Effector CD4-positive, alpha-beta T cell (primary cell): ENCODE data around the gene MAN1C1.
"Not testable (repeated sequence)": the region's sequence is repeated elsewhere in the genome, so short reads cannot be mapped to it uniquely, and the experiment has no call there.

ENCODE experiments used
- DNase-seq: peaks from one replicate; pipeline ENCODE4 v3.0.0-alpha.2; 2020

The MAN1C1 gene

DNA sequence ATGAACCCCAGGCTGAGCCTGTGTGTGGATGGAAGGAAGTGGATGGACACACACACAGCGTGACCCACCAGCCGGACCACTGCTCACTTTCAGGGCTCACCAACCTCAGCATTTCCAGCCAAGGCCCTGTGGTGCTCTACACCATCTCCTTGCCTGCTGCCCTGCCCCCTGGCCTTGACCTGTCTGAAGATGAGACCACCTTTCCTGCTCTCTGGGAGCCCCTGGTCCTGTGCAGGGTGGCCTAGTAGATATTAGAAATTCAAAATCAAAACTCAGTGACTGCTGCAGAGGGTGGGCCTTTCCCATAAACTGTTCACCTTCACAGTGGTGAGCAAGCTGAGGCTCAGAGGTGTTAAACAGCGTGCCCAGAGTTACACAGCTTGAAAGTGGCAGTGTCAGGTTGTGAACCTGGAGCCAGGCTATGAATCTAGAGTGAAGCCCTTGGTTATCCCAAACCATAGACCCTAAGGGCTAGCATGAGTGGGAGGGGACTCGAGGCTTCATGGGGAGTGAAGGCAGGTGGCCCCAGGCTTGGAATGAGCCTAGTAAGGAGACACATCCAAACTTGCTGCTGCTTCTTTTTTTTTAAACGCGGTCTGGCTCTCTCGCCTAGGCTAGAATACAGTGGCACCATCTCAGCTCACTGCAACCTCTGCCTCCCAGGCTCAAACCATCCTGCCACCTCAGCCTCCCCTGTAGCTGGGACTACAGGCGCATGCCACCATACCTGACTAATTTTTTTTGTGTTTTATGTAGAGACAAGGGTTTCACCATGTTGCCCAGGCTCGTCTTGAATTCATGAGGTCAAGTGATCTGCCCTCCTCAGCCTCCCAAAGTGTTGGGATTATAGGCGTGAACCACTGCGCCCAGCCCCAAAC is 41.5 kb downstream of the MAN1C1 start:
- no peak for DNase-seq

DNA sequence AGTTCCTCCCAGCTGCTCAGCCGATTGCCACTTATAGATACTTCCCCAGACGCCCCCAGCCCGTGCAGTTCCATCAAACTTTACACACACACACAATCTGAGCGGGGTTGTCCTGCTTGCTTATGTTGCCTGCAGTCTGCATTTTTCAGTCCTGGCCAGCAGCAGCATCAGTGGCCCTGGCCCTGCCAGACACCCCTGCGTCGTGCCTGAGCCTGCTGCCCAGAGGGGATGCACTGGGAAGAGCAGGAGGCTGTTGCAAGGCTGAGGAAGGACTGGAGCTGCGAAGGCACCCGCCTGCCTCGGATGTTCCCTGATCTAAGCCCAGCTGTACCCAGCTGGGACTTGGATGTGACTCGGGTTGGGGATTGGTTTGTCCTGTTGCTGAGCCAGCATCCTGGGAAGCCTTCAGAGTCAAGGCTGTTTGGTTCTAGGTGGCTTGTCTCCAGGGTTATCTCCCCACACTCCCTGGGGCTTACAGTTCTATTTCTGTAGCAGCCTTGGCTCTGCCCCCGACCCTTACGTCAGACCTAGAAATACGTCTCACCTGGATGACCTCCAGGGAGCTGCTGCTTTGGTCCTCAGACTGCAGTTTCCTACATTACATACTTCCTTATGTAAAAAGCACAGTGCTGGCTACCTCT is 42.3 kb downstream of the MAN1C1 start:
- DNase-seq: no peak

GRCh38 chr1:25661043-25661815 is 44.6 kb downstream of the MAN1C1 start:
- no peak for DNase-seq

- no peak for DNase-seq
Observed at GRCh38 chr1:25662061-25662460, 45.5 kb downstream of the MAN1C1 start.

DNA sequence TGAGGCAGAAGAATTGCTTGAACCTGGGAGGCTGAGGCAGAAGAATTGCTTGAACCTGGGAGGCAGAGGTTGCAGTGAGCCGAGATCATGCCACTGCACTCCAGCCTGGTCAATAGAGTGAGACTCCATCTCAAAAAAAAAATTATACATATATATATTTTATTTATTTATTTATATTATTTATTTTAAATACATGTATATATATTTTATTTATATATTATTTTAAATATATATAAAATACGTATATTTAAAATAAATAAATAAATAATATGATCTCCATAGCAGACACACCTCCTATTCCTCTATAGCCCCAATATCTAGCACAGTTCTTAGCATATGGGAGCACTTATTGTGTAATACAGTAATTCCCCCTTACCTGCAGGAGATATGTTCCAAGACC is 46.4 kb downstream of the MAN1C1 start:
- DNase-seq: not testable (repeated sequence)

DNA sequence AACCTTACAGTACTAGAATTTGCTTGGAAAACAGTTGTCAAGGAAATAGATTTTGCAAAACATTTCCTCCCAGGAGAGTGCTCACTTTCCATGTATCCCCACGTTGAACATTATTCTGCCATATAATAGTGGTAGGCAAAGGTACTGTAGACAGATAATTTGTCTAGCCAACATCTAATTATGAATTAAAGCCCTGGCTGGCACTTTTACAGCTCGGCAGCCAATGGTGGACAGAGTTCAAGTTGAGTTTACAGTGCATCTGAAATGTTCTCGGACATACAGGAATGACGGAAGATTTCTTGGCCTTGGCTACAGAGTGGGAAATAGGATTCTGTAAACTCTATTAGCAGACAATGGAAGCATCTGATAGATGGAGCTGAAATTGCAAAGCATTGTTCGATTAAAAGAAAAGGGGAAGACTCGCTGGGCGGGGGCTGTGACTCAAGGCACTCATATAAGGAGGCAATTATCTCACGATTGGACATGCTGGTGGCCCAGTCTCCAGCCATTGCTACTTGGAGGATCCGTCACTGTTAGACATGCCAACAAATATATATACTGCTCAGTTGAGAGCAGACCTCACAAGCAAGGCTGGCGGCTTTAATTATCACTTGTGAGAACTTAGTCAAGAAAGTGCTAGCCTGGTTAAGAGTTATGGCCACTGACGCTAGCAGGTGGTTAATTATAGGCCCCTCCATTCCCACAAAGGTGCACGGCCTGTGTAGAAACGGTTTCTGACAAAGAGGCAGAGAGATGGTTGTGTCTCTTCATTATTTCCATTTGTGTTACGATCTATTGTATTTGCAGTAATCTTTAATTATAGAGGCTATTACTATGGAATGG is 48.0 kb downstream of the MAN1C1 start:
- no peak for DNase-seq

DNA sequence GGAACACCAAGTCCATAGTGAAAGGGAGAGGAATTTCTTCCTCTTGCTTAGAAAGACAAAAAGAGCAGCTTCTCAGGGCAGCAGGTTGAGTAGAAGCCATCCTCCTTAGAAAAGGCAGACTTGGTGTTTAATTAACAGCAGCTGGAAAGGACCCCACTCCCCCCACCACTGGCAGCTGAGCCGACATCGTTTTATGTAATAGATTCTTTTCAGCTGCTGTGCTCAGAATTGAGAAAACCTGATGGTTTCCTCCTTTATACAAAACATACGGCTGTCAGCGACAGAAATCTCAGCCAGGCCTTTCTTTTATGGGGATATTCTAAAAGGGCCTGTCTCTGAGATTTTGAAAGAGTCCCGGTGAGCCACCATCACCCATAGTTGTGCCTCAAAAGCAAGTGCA is 49.9 kb downstream of the MAN1C1 start:
- DNase-seq: no peak

DNA sequence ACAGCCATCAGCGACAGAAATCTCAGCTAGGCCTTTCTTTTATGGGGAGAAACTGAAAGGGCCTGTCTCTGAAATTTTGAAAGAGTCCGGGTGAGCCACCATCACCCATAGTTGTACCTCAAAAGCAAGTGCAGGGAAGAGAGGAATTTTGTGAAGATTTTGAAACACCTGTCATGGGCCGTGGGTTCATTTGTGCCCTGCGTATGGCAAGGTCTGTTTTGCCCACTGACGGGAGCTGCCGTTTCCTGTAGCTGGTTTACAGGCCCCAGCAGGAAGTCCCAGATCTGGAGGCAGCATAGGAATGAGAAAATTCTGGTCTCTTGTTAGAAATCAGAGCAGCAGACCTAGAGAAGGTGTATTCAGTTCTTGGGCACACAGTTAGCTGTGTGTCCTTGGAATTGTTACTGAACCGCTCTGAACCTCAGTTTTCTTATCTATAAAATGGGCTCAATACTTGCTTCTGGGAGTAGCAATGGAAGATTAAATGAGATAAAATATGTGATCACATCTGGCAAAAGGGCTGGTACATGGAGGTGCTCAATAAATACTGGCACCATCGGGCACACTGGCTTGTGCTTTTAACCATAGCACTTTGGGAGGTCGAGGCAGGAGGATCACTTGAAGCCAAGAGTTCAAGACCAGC is 52.5 kb downstream of the MAN1C1 start:
- no peak for DNase-seq

- DNase-seq: no peak
Observed at GRCh38 chr1:25669781-25670567, 53.4 kb downstream of the MAN1C1 start.

DNA sequence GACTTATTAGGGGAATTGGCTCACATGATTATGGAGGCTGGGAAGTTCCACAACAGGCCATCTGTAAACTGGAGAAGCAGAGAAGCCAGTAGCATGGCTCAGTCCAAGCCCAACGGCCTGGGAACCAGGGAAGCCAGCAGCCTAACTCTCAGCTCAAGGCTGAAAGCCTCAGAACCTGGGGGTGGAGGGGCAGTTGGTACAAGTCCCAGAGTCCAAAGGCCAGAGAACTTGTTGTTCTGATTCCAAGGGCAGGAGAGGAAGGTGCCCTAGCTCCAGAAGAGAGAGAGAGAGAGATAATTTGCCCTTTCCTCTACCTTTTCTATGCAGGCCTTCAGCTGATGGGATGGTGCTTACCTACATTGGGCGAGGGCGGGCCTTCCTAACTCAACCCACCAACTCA is 55.3 kb downstream of the MAN1C1 start:
- DNase-seq: no peak

DNA sequence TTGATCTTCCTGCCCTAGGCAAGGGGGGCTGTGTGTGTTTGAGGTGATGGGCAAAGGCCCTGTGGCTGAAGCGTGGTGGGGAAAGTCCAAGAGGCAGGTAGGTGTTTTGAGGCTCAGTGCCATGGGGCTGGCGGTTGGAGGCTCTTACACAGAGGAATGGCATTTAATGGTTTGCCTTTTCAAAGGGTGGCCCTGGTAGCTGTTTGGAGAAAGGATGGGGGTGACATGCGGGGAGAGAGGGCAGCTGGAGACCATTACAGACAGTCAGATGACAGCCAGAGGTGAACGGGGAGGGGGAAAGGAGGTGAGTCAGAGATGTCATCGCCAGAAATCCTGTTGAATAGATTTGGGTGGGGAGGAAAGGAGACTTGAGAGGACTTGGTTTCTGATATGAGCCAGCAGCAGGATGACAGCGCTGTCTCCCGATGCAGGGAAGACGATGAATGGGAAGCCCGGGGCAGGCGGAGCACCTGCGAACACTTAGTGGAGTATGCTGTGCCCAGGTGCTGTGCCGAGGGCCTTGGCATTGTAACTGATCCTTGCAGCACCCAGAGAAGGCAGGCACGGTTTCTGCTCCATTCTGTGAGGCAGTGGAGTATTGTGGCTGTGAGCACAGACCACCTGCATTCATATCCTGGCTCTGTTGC is 56.3 kb downstream of the MAN1C1 start:
- DNase-seq: no peak

DNA sequence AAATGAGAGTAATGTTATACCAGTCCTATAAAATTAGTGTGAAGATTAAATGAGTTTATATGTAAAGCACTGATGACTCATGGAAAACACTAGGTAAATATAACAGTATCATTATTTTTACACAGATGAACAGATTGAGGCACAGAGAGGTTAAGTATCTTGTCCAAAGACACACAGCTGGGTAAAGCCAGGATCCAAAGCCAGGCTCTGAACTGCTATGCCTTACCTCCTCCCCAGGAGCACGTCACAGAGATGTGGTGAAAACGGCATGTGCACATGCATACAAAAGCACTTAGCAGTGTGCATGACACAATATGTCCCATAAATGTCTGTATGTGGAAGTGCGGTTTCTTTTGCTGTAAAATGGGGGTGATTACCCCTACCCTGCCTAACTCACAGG is 56.9 kb downstream of the MAN1C1 start:
- no peak for DNase-seq

- DNase-seq: no peak
Observed at GRCh38 chr1:25673962-25674806, 57.6 kb downstream of the MAN1C1 start.

GRCh38 chr1:25674807-25675084 is 58.2 kb downstream of the MAN1C1 start:
- no peak for DNase-seq

GRCh38 chr1:25675729-25676476 is 59.3 kb downstream of the MAN1C1 start:
- peak; percentile 53 for DNase-seq

GRCh38 chr1:25676488-25676887 is 59.9 kb downstream of the MAN1C1 start:
- DNase-seq: no peak

DNA sequence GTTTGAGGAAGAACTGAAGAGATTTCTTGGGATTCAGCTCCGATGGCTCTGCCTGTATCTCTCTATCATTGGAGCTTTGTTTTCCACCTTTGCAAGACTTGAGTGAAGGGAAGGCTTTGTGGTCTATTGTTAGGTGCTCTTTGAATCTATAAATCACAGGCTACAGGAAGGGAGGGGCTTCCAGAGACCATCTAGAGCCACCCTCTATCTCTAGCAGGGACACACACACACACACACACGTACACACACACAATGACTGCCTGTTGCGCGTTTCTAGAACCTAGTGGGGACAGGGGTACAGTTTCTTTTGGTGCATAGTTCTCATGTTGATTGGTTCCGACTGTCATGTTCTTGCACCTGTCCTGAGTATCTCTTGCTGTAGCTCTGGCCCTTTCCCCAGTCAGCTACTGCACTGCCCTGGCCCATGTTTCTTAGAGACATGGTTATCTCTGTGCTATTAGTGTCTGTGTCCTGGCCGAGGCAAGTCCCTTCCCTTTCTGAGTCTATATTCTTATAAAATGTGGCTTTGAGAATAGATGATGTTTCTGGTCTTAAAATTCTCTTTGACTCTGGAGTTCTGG is 60.7 kb downstream of the MAN1C1 start:
- peak; percentile 18 for DNase-seq

GRCh38 chr1:25679171-25679570 is 62.6 kb downstream of the MAN1C1 start:
- no peak for DNase-seq

- DNase-seq: no peak
Observed at GRCh38 chr1:25680701-25681100, 64.1 kb downstream of the MAN1C1 start.
